GM20000 (cell line): ENCODE measurements around the gene NAA35.

Experiments
- DNase-seq: peaks from one replicate; pipeline ENCODE4 v3.0.0; 2012; ENCODE audit warnings: low spot score
- CTCF ChIP-seq: IDR thresholded peaks from 2 replicates; pipeline ENCODE4 v1.5.1; 2012; ENCODE audit warnings: mild to moderate bottlenecking, control low read depth; ENCODE audit errors: extremely low read depth, missing control alignments

Gene NAA35

GRCh38 chr9:86052556-86053468 lies 111.9 kb downstream of the NAA35 start:
- no peak for DNase-seq
- TF ChIP-seq CTCF, result no peak

- DNase-seq, result no peak
- TF ChIP-seq CTCF, result no peak
These were observed 113.7 kb downstream of the NAA35 start for GRCh38 chr9:86054695-86055094.

GRCh38 chr9:86057491-86057890 lies 116.5 kb downstream of the NAA35 start:
- DNase-seq, result no peak
- TF ChIP-seq CTCF, result no peak

- no peak for DNase-seq
- no peak for TF ChIP-seq CTCF
These were observed 121.2 kb downstream of the NAA35 start for GRCh38 chr9:86061972-86062739.

GRCh38 chr9:86062845-86063693 lies 122.1 kb downstream of the NAA35 start:
- TF ChIP-seq CTCF, result no peak
- no peak for DNase-seq

- no peak for TF ChIP-seq CTCF
- DNase-seq, result no peak
These were observed 123.3 kb downstream of the NAA35 start for GRCh38 chr9:86064220-86064619.
